ENCODE data around the gene RNASET2. TPM values are rescaled to one million over a fixed set of nuclear protein-coding genes. Genes with fewer than 3 reads are reported as not detected.
"Not testable (repeated sequence)": the region's sequence is repeated elsewhere in the genome, so short reads cannot be mapped to it uniquely, and the experiment has no call there.

RNASET2 gene
- total RNA-seq, 1 experiment from 2014 or later = 70.2 TPM

GRCh38 chr6:166884958-166885357 is 71.4 kb downstream of the RNASET2 start:
- H3K9me3 Mint-ChIP-seq (ENCODE audit: low read depth, unreplicated experiment); intact Hi-C loops (cut with micrococcal nuclease; ENCODE audit: unreplicated experiment); H3K36me3 Mint-ChIP-seq (ENCODE audit: insufficient read depth, unreplicated experiment); CTCF ChIA-PET; DNase-seq; BruUV-seq (replicated peaks); H3K4me3 Mint-ChIP-seq (ENCODE audit: low read depth, unreplicated experiment); H3K27me3 Mint-ChIP-seq (ENCODE audit: unreplicated experiment); H3K4me1 Mint-ChIP-seq (ENCODE audit: low read depth, unreplicated experiment); H3K27ac Mint-ChIP-seq (ENCODE audit: unreplicated experiment): not testable (repeated sequence)

- no peak for TF ChIP-seq CTCF (IDR thresholded peaks at IDR 0.05; ENCODE audit: unreplicated experiment)
- Mint-ChIP-seq H3K4me1 (ENCODE audit: low read depth, unreplicated experiment) (peaks cover 38% of the 10 kb centered on the region), H3K9me3 (ENCODE audit: low read depth, unreplicated experiment) (peaks cover 3% of the 10 kb centered on the region), H3K27ac (ENCODE audit: unreplicated experiment) (no peak overlapping the region), H3K27me3 (ENCODE audit: unreplicated experiment) (no peaks in the 10 kb centered on the region), H3K4me3 (ENCODE audit: low read depth, unreplicated experiment) (no peak overlapping the region), H3K36me3 (ENCODE audit: insufficient read depth, unreplicated experiment) (no peaks in the 10 kb centered on the region)
- DNase-seq = no peak
- intact Hi-C loops (cut with micrococcal nuclease; ENCODE audit: unreplicated experiment) = loop anchor here (5.0 kb wide), 1 partner anchor 73 kb away; no protein-coding TSS in a partner anchor
- CTCF ChIA-PET = no interaction called here
- BruUV-seq (replicated peaks) = no TSS peak
Measured at GRCh38 chr6:166879594-166879993, 76.8 kb downstream of the RNASET2 start.

Small RNAs within 50 kb of the gene (microRNA-seq; reads per million reads assigned to microRNA genes)
- 4.2 reads per million, percentile 9 among the genes with 10 or more reads in this experiment for gene MIR3939

Other genes starting within 250 kb of the RNASET2 start
- gene CEP43, start 42.8 kb upstream of the RNASET2 start, total RNA-seq (2022) = 28.3 and 34.9 TPM in 2 replicates
- gene CCR6, start 166.5 kb upstream of the RNASET2 start, total RNA-seq (2022) = not detected in 2 replicates
- not detected in 2 replicates for gene GPR31, start 201.4 kb upstream of the RNASET2 start, total RNA-seq (2022)

Measured in Calu3 (cell line).